ENCODE results near the gene PCDH9. TPM values are rescaled to one million over a fixed set of nuclear protein-coding genes. Genes with fewer than 3 reads are reported as not detected.

The PCDH9 gene
- total RNA-seq, 2 donors from 2014 or later: 0.44 to 1.0 TPM

GRCh38 chr13:66405908-66406802, 824.0 kb downstream of the PCDH9 start:
- H3K27ac ChIP-seq: no peak overlapping the region
- no peaks in the 10 kb centered on the region for H3K9me3 ChIP-seq
- H3K4me3 ChIP-seq: no peak overlapping the region
- DNase-seq: no peak
- no peak for TF ChIP-seq CTCF (IDR thresholded peaks at IDR 0.05)
- H3K36me3 ChIP-seq: no peaks in the 10 kb centered on the region
- no peak overlapping the region for H3K9ac ChIP-seq (ENCODE audit: low read depth in 2 of 2, low read length in 2 of 2)
- no peaks in the 10 kb centered on the region for H3K4me1 ChIP-seq
- no peaks in the 10 kb centered on the region for H3K27me3 ChIP-seq
- intact Hi-C loops (cut with DNase I): no loop called here

GRCh38 chr13:66402546-66402945, 827.6 kb downstream of the PCDH9 start:
- Histone ChIP-seq H3K9me3 (no peaks in the 10 kb centered on the region), H3K4me1 (no peaks in the 10 kb centered on the region), H3K9ac (ENCODE audit: low read depth in 2 of 2, low read length in 2 of 2) (no peak overlapping the region), H3K36me3 (no peaks in the 10 kb centered on the region), H3K27ac (no peak overlapping the region), H3K27me3 (no peaks in the 10 kb centered on the region), H3K4me3 (no peak overlapping the region)
- TF ChIP-seq CTCF (IDR thresholded peaks at IDR 0.05): no peak
- intact Hi-C loops (cut with DNase I): no loop called here
- no peak for DNase-seq

- intact Hi-C loops (cut with DNase I): no loop called here
Observed at GRCh38 chr13:66402066-66402465, 828.1 kb downstream of the PCDH9 start.

GRCh38 chr13:66400292-66400691, 829.8 kb downstream of the PCDH9 start:
- H3K4me1 ChIP-seq: no peaks in the 10 kb centered on the region
- H3K27ac ChIP-seq: no peak overlapping the region
- H3K9me3 ChIP-seq: no peaks in the 10 kb centered on the region
- TF ChIP-seq CTCF (IDR thresholded peaks at IDR 0.05): no peak
- H3K36me3 ChIP-seq: no peaks in the 10 kb centered on the region
- no peak overlapping the region for H3K9ac ChIP-seq (ENCODE audit: low read depth in 2 of 2, low read length in 2 of 2)
- H3K4me3 ChIP-seq: no peak overlapping the region
- intact Hi-C loops (cut with DNase I): no loop called here
- H3K27me3 ChIP-seq: no peaks in the 10 kb centered on the region
- no peak for DNase-seq

More at GRCh38 chr13:66402066-66402465, 828.1 kb downstream of the PCDH9 start:
- no peak for DNase-seq
- Histone ChIP-seq H3K4me1 (no peaks in the 10 kb centered on the region), H3K9ac (ENCODE audit: low read depth in 2 of 2, low read length in 2 of 2) (no peak overlapping the region), H3K36me3 (no peaks in the 10 kb centered on the region), H3K4me3 (no peak overlapping the region), H3K27me3 (no peaks in the 10 kb centered on the region), H3K27ac (no peak overlapping the region), H3K9me3 (no peaks in the 10 kb centered on the region)
- TF ChIP-seq CTCF (IDR thresholded peaks at IDR 0.05): no peak

GRCh38 chr13:66399873-66400272, 830.3 kb downstream of the PCDH9 start:
- Histone ChIP-seq H3K36me3 (no peaks in the 10 kb centered on the region), H3K9me3 (no peaks in the 10 kb centered on the region), H3K9ac (ENCODE audit: low read depth in 2 of 2, low read length in 2 of 2) (no peak overlapping the region), H3K27ac (no peak overlapping the region), H3K27me3 (no peaks in the 10 kb centered on the region), H3K4me3 (no peak overlapping the region), H3K4me1 (no peaks in the 10 kb centered on the region)
- no peak for TF ChIP-seq CTCF (IDR thresholded peaks at IDR 0.05)
- no peak for DNase-seq
- intact Hi-C loops (cut with DNase I): no loop called here
